HEK293T (cell line): ENCODE data around the gene PLXNB1.

Experiments used
- ARNT ChIP-seq: fragments of 450-650 bp; IDR thresholded peaks from 2 replicates; pipeline ENCODE4 v1.6.1; 2017; ENCODE audit warnings: mild to moderate bottlenecking
- BHLHE40 ChIP-seq: fragments of 450-650 bp; IDR thresholded peaks from 2 replicates; pipeline ENCODE4 v1.6.1; 2016; ENCODE audit warnings: mild to moderate bottlenecking, moderate library complexity, borderline replicate concordance
- ELF4 ChIP-seq: fragments of 450-650 bp; IDR thresholded peaks from 2 replicates; pipeline ENCODE4 v1.6.1; 2017; ENCODE audit warnings: antibody characterized with exemption
- FOXK2 ChIP-seq: fragments of 450-650 bp; IDR thresholded peaks from 2 replicates; pipeline ENCODE4 v1.6.1; 2016; ENCODE audit warnings: mild to moderate bottlenecking
- FOXM1 ChIP-seq: fragments of 450-650 bp; IDR thresholded peaks from 2 replicates; pipeline ENCODE4 v1.6.1; 2017; ENCODE audit warnings: mild to moderate bottlenecking, borderline replicate concordance
- HDGF ChIP-seq: fragments of 450-650 bp; IDR thresholded peaks from 2 replicates; pipeline ENCODE4 v1.6.1; 2017; ENCODE audit warnings: antibody characterized with exemption, borderline replicate concordance
- NFRKB ChIP-seq: fragments of 450-650 bp; IDR thresholded peaks from 2 replicates; pipeline ENCODE4 v1.6.1; 2016; ENCODE audit warnings: mild to moderate bottlenecking, moderate library complexity
- SP1 ChIP-seq: fragments of 450-650 bp; IDR thresholded peaks from 2 replicates; pipeline ENCODE4 v1.6.1; 2017
- SUZ12 ChIP-seq: fragments of 450-650 bp; IDR thresholded peaks from 2 replicates; pipeline ENCODE4 v1.6.1; 2016; ENCODE audit warnings: mild to moderate bottlenecking
- TARDBP ChIP-seq: fragments of 450-650 bp; IDR thresholded peaks from 2 replicates; pipeline ENCODE4 v1.6.1; 2016
- ZNF384 ChIP-seq: fragments of 450-650 bp; IDR thresholded peaks from 2 replicates; pipeline ENCODE4 v1.6.1; 2016
- TF ChIP-seq, protein P1 (sequence below): fragments of 450-650 bp; IDR thresholded peaks from 2 replicates; pipeline ENCODE4 v1.6.1; 2016

DNA sequence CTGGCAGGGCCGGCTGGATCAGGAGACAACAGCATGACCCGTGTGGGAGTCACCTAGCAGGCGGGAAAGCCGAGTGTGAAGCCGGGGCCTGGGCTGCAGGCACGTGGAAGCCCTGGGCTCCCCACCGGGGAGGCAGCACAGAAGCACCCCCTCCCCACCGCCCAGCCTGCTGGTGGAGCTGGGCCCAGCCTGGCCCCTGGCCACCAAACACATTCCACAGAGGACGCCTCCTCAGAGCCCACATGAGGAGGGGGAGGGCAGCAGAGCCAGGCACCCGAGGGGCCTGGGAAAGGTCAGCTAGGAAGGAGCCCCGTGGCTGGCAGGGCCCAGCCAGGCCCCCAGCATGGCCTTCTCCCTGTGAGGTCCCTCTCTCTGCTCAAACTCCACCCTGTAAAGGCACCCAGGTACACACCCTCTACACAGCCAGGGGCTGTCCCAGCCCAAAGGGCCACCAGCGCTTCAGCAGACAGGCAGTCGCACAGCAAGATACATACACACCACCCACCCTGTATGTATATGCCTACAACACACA, 4.5 kb downstream of the PLXNB1 start:
- no peak for TF ChIP-seq SUZ12
- TF ChIP-seq BHLHE40, result no peak
- TF ChIP-seq ELF4, result no peak
- TF ChIP-seq FOXM1, result no peak
- TF ChIP-seq ZNF384, result no peak
- no peak for TF ChIP-seq TARDBP
- TF ChIP-seq SP1, result no peak
- TF ChIP-seq NFRKB, result no peak
- TF ChIP-seq, protein P1, sequence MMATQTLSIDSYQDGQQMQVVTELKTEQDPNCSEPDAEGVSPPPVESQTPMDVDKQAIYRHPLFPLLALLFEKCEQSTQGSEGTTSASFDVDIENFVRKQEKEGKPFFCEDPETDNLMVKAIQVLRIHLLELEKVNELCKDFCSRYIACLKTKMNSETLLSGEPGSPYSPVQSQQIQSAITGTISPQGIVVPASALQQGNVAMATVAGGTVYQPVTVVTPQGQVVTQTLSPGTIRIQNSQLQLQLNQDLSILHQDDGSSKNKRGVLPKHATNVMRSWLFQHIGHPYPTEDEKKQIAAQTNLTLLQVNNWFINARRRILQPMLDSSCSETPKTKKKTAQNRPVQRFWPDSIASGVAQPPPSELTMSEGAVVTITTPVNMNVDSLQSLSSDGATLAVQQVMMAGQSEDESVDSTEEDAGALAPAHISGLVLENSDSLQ, result no peak
- TF ChIP-seq HDGF, result no peak
- TF ChIP-seq FOXK2, result no peak
- no peak for TF ChIP-seq ARNT
